NCI-H345 treated with DMSO at 0.1 percent for 48 hours (cell line): Measurements from ENCODE around the gene USH2A.
"Not testable (repeated sequence)": the region's sequence is repeated elsewhere in the genome, so short reads cannot be mapped to it uniquely, and the experiment has no call there.

ENCODE experiments used
- DNase-seq: peaks from one replicate; lab custom pipeline; 2025; ENCODE audit not compliant: unreplicated experiment; lab: John Stamatoyannopoulos, UW

The USH2A gene

GRCh38 chr1:216145451-216146018, 277.7 kb downstream of the USH2A start:
- not testable (repeated sequence) for DNase-seq

- no peak for DNase-seq
Observed at GRCh38 chr1:216144661-216145450, 278.4 kb downstream of the USH2A start.

- no peak for DNase-seq
Observed at GRCh38 chr1:216142921-216143320, 280.3 kb downstream of the USH2A start.

GRCh38 chr1:216140730-216141524, 282.3 kb downstream of the USH2A start:
- peak; percentile 10 for DNase-seq

DNA sequence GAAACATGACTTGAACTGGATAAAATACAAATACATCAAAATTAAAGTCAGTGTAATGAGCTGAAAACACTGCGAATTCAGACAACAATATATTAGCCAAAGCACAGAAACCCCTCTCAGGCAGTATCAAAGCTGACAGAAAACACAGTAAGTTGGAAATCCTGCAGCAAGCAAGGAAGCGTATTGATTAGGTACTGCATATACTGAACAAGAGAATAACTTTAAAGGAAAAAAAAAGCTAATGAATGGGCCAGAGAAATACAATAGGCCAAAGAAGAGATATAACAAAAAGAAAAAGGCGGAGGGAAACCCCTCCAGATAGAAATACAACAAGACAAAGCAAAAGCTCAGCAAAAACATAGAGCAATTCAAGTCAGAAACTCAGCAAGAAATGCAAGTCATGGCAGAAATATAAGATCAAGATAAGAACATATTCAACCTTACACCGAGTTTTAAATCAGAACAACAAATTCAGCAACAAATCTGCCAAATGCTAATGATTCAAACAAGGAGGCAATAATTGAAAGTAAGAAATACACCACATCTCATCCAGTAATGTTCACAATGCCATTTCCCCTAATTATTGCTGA, 299.0 kb downstream of the USH2A start:
- no peak for DNase-seq

DNA sequence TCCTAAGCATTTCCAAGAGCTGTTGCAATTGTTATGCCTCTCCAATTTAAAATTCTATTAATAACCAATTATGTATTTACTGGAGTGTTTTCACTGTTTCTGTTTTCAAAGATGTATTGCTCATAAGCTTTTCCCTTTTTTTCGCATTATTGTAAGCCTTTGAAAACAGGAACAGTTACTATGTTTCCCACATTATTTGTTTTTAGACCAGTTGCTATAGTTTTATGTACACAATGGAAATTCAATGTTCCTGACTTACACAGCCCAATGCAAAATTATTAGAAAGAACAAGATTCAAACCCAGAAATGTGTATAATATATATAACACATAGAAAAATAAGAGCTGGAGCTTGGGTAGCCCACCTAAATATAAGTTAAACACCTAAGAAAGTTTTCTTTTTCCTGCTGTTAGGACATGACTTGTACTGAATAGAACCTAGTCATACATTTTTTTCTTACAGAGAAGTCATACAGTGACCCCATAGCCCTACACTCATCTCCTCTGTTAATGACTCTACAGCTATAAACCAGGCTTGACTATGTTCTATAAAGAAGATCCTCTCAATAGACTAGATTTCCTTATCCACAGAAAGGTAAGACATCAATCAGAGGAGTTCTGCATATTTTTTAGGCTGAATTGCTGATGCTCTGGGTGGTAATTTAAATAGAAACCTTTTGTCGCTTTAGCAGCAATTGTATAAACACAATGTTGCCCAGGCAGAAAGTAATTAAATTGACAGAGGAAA, 299.6 kb downstream of the USH2A start:
- DNase-seq: no peak

GRCh38 chr1:216119600-216119999, 303.6 kb downstream of the USH2A start:
- peak; percentile 6 for DNase-seq

GRCh38 chr1:216114180-216114579, 309.1 kb downstream of the USH2A start:
- DNase-seq: no peak

DNA sequence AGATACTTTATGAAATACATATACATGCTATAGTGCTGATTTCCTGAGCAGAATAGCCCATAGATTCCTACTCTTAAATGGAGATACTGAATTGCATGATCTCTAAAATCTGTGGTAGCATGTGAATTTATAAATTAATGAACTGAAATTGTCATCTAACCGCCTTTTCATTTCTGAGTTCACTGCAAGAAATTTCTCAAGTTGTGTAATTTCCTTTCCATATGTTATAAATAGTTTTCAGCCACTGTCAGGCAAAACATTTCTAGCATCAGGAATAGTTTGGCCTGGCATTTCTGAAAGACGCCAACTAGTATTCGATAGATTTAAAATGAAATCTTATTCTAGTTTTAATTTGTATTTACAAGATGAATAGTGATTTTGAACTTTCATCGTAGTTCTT, 310.1 kb downstream of the USH2A start:
- DNase-seq: no peak

GRCh38 chr1:216111842-216112241, 311.4 kb downstream of the USH2A start:
- no peak for DNase-seq

DNA sequence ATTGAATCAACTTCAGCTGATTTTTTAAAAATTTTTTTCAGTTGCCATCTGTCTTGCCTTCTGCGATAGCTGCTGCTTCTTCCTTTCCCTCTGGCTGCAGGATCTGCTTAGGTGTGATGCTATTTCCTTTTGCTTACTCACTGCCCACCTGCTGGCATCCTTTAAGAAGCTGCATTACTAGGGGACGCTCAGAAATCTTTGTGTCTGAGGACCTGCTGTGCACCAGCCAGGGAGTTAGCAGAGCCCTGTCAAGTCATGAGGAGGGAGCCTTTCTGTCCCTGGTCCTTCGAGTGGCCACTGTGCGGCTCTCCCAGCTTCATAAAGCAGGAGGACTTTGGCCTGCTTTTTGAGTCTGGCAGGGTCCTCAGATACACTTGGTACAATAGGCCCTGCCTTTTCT, 327.8 kb downstream of the USH2A start:
- no peak for DNase-seq

DNA sequence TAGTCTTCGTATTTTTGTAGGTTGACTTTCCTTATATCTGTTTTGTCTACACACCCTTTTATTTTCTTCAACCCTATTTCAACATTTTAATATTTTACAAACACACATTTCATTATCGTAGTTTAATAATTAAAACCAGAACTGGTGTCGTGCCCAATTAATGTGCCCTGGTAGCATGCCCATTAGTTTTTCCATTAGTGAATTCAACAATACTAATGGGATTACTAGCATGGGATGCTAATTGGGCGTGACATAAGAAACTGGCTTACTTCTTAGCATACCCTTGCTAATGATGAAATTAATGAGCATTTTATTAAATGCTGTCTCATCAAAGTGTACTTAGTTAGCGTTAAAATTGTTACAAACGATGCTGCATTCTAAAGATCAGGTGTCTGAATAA, 332.7 kb downstream of the USH2A start:
- DNase-seq: no peak

- no peak for DNase-seq
Observed at GRCh38 chr1:216086678-216087077, 336.6 kb downstream of the USH2A start.

- DNase-seq: peak; percentile 18
Observed at GRCh38 chr1:216081445-216081844, 341.8 kb downstream of the USH2A start.

GRCh38 chr1:216076751-216077150, 346.5 kb downstream of the USH2A start:
- DNase-seq: no peak

DNA sequence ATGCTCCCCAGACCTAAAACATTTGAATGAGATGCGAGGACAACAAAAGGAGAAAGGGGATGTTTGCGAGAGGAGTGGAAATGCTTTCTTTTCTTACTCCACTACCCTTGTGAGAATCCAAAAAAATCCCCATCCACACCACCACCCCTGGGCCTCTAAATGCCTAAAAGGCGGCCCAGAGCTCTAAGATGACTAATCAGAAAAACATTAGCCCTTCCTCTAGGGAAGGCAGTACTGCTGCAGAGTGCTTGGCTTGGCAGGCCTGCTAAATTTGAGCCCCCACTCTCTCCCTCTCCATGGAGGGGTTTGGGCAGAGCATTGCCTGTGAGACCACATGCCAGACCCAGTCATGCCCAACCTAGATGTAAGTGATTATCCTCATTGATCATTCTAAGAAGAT, 347.9 kb downstream of the USH2A start:
- no peak for DNase-seq

- DNase-seq: no peak
Observed at GRCh38 chr1:216073793-216074595, 349.3 kb downstream of the USH2A start.

DNA sequence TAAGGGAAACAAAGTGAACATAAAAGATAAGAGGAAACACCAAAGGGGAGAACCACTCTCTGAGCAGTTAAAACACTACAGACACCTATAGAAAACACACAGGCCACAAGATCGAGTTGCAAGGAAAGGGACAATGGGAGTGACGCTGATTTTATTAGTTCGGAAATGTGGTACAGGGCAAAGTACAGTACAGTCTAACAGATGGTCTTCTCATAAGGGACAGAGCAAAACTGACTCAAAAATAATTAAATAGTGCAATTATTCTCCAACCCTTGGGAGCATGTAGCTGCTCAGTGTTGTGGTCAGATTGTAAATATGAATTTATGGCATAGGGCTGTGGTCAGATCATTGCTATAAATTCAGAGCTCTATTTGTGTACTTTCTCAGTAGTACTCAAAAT, 352.0 kb downstream of the USH2A start:
- no peak for DNase-seq

- DNase-seq: no peak
Observed at GRCh38 chr1:216064643-216065042, 358.6 kb downstream of the USH2A start.

DNA sequence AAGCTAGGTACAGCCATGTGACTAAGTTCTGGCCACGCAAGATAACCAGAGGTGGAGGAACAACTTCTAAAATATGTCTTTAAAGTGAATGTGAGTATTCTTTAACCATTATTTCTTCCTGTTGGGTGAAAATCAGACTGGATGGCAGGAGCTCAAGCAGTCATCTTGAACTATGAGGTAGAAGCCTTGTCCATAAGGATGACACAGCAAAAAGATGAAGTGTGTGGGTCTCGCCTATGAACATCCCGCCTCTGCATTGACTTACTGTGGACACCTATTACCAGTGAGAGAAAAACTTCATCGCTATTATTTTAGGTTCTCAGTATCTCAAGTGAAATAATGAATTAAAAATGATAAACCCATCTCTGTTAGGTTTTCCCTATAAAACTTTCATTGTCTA, 365.3 kb downstream of the USH2A start:
- no peak for DNase-seq
